SK-N-SH (cell line): ENCODE data around the gene ARIH2.
A peak's percentile ranks its signal among the peaks of the same experiment; 100 is the strongest.

Experiments
- CHD2 ChIP-seq: fragments of 150-350 bp; IDR thresholded peaks from 2 replicates; pipeline ENCODE4 v1.6.1; 2018; ENCODE audit warnings: low read length; ENCODE audit not compliant: partially characterized antibody
- CTCF ChIP-seq: fragments of 200-600 bp; sonication (generic); IDR thresholded peaks from 2 replicates; pipeline ENCODE4 v1.6.1; 2017; ENCODE audit warnings: antibody characterized with exemption, mild to moderate bottlenecking, moderate library complexity
- EP300 ChIP-seq, 2 experiments: IDR thresholded peaks; 2 replicates each; pipeline versions ENCODE4 v1.4.0 to v1.6.1; 2012; ENCODE audit warnings: borderline replicate concordance in 1 of 2, low read depth in 1 of 2, low read length in 1 of 2
- FOXM1 ChIP-seq: IDR thresholded peaks from 2 replicates; pipeline ENCODE4 v1.4.0; 2012; ENCODE audit warnings: low read depth, mild to moderate bottlenecking
- GATA2 ChIP-seq: sonication (generic); formaldehyde crosslinking; IDR thresholded peaks from 2 replicates; pipeline ENCODE4 v1.5.0; 2020; ENCODE audit warnings: mild to moderate bottlenecking, missing genetic modification reagents
- JUND ChIP-seq: IDR thresholded peaks from 2 replicates; pipeline ENCODE4 v1.4.0; 2012
- MXI1 ChIP-seq: IDR thresholded peaks from 2 replicates; pipeline ENCODE4 v1.6.1; 2012; ENCODE audit warnings: mild to moderate bottlenecking, low read depth, low read length, improper control_type of control experiment
- POLR2AphosphoS5 ChIP-seq: IDR thresholded peaks from 2 replicates; pipeline ENCODE4 v1.6.1; 2012; ENCODE audit warnings: low read depth, low read length
- RCOR1 ChIP-seq: fragments of 150-350 bp; IDR thresholded peaks from 2 replicates; pipeline ENCODE4 v1.6.1; 2017; ENCODE audit warnings: antibody characterized with exemption, low read length
- RXRA ChIP-seq: IDR thresholded peaks from 2 replicates; pipeline ENCODE4 v1.4.0; 2012; ENCODE audit warnings: low read depth, mild to moderate bottlenecking, borderline replicate concordance
- TAF1 ChIP-seq: IDR thresholded peaks from 2 replicates; pipeline ENCODE4 v1.6.1; 2012; ENCODE audit warnings: low read depth, mild to moderate bottlenecking, low read length, moderate library complexity, borderline replicate concordance
- TF ChIP-seq, protein P1 (sequence below): IDR thresholded peaks from 2 replicates; pipeline ENCODE4 v1.4.0; 2012; ENCODE audit warnings: low read depth

GRCh38 chr3:48926425-48927392, 8.1 kb downstream of the ARIH2 start:
- TF ChIP-seq CHD2 (no peak), JUND (no peak), POLR2AphosphoS5 (no peak), FOXM1 (no peak), MXI1 (0 out of 2 replicates have a peak, but pooled peaks have one; percentile 16), CTCF (no peak), EP300 (IDR thresholded peaks at IDR 0.05; ENCODE audit: borderline replicate concordance in 1 of 2, low read depth in 1 of 2, low read length in 1 of 2) (no peak), RXRA (no peak), RCOR1 (no peak), TAF1 (no peak), GATA2 (CRISPR knock-in tag) (no peak)
- TF ChIP-seq, protein P1, sequence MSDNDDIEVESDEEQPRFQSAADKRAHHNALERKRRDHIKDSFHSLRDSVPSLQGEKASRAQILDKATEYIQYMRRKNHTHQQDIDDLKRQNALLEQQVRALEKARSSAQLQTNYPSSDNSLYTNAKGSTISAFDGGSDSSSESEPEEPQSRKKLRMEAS, result no peak
